ENCODE results near the gene ARF6. TPM values are rescaled to one million over a fixed set of nuclear protein-coding genes. Genes with fewer than 3 reads are reported as not detected.

The ARF6 gene
- total and polyA plus RNA-seq, 9 of the 15 experiments (the other 6 are each of a cell fraction or from before 2014, with no cell fraction given): 15.3 to 35.2 (median 24.9) TPM

- CTCF ChIA-PET (ENCODE audit: low intra/inter-chr PET ratio): no interaction called here
- no peaks in the 10 kb centered on the region for H3K9me1 ChIP-seq (ENCODE audit: control insufficient read depth, insufficient read depth, low read length)
- H4K20me1 ChIP-seq (replicated peaks; ENCODE audit: control insufficient read depth, insufficient read depth, low read length): no peaks in the 10 kb centered on the region
- no peak overlapping the region for H3K4me2 ChIP-seq (ENCODE audit: insufficient read depth, low read length)
- no peak overlapping the region for H3K4me3 ChIP-seq
- FAIRE-seq (no peak), DNase-seq (ENCODE audit: extremely low read depth in 1 of 4, low spot score in 3 of 4) (no peak), ATAC-seq (no peak)
- TF ChIP-seq ZNF354B (CRISPR knock-in tag; IDR thresholded peaks at IDR 0.05) (no peak), POLR3A (IDR thresholded peaks at IDR 0.05; ENCODE audit: borderline replicate concordance, extremely low read depth, insufficient read depth, insufficient read length) (no peak)
- no peaks in the 10 kb centered on the region for H3K27me3 ChIP-seq (ENCODE audit: control insufficient read depth in 2 of 2, insufficient read depth in 2 of 2, low read length in 2 of 2)
- peaks cover 0 to 4% of the 10 kb centered on the region in 2 experiments; a peak in 1 of 5 replicates for H3K4me1 ChIP-seq (replicated peaks in 1 of 2; ENCODE audit: control insufficient read depth in 2 of 2, insufficient read depth in 2 of 2, low read length in 2 of 2)
- H3K27ac ChIP-seq (ENCODE audit: extremely low read depth, low read depth, low read length): no peak overlapping the region
- no peak overlapping the region for H2AFZ ChIP-seq (ENCODE audit: low read depth, low read length)
- in situ Hi-C loops (cut with MboI): no loop called here
- BruUV-seq (replicated peaks): no TSS peak
- POLR2A ChIA-PET: interaction anchor here (0.6 kb wide), 1 partner anchor 10 kb away, joined by 6 read pairs; no protein-coding TSS in a partner anchor
- no peaks in the 10 kb centered on the region for H3K36me3 ChIP-seq (ENCODE audit: control insufficient read depth, insufficient read depth, low read length)
- intact Hi-C loops (cut with micrococcal nuclease): no loop called here
- WGBS (ENCODE audit: insufficient coverage, low coverage, missing lambda C conversion rate): 87% methylated on average over 4 of the region's 5 CpGs
- 0 out of 2 replicates have a peak, but pooled peaks cover 2% of the 10 kb centered on the region for H3K9me3 ChIP-seq (replicated peaks; ENCODE audit: control insufficient read depth, insufficient read depth, low read depth, low read length)
- H3K79me2 ChIP-seq (ENCODE audit: control insufficient read depth, insufficient read depth, low read length): no peaks in the 10 kb centered on the region
- H3K9ac ChIP-seq (ENCODE audit: insufficient read depth in 1 of 2, low read depth in 2 of 2, low read length in 2 of 2): no peak overlapping the region
Observed at GRCh38 chr14:49933704-49934103, 40.8 kb downstream of the ARF6 start.

DNA sequence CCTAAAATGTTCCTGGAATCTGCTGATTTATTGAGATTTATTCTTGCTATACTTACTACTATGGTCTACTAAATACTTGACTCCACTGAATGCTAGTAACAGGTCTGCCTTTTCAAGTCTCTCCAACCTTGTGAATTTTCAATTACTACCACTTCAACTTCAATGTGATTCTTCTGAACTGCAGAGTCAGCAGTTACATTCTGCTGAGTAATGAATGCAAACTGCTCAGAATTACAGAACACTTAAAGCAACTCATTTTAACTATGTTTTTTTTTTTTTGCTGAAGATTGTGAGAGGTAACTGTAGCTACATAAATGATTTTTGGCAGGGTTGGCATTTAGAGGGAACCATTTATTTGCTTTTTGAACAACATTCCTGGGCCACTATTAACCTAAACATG is 41.8 kb downstream of the ARF6 start:
- FAIRE-seq: peak; percentile 71
- intact Hi-C loops (cut with micrococcal nuclease): no loop called here
- TF ChIP-seq ZFP36 (IDR thresholded peaks at IDR 0.05; ENCODE audit: low read depth, low read length, partially characterized antibody) (no peak), MAFF (IDR thresholded peaks at IDR 0.05; ENCODE audit: low read length) (peak; percentile 99), PRDM10 (IDR thresholded peaks at IDR 0.05; ENCODE audit: partially characterized antibody) (no peak), MBD2 (IDR thresholded peaks at IDR 0.05; ENCODE audit: borderline replicate concordance, low read depth) (no peak), ETV6 (IDR thresholded peaks at IDR 0.05; ENCODE audit: borderline replicate concordance in 1 of 2, low read depth in 2 of 2, low read length in 1 of 2) (no peak), ETV6 (CRISPR knock-in tag; IDR thresholded peaks at IDR 0.05; ENCODE audit: borderline replicate concordance) (no peak), ZNF316 (IDR thresholded peaks at IDR 0.05) (peak; percentile 100)

More for the DNA sequence above, 41.8 kb downstream of the ARF6 start:
- in situ Hi-C loops (cut with MboI): no loop called here
- Histone ChIP-seq H4K20me1 (replicated peaks; ENCODE audit: control insufficient read depth, insufficient read depth, low read length) (no peaks in the 10 kb centered on the region), H3K4me3 (no peak overlapping the region), H3K4me1 (replicated peaks in 1 of 2; ENCODE audit: control insufficient read depth in 2 of 2, insufficient read depth in 2 of 2, low read length in 2 of 2) (peaks cover 0 to 4% of the 10 kb centered on the region in 2 experiments; a peak in 1 of 5 replicates), H3K27me3 (ENCODE audit: control insufficient read depth in 2 of 2, insufficient read depth in 2 of 2, low read length in 2 of 2) (no peaks in the 10 kb centered on the region), H3K27ac (ENCODE audit: extremely low read depth, low read depth, low read length) (peak overlapping the region; percentile 43; the same call in 2 of the 3 replicates), H3K9ac (ENCODE audit: insufficient read depth in 1 of 2, low read depth in 2 of 2, low read length in 2 of 2) (no peak overlapping the region), H3K36me3 (ENCODE audit: control insufficient read depth, insufficient read depth, low read length) (no peaks in the 10 kb centered on the region), H3K4me2 (ENCODE audit: insufficient read depth, low read length) (no peak overlapping the region), H3K79me2 (ENCODE audit: control insufficient read depth, insufficient read depth, low read length) (no peaks in the 10 kb centered on the region), H3K9me1 (ENCODE audit: control insufficient read depth, insufficient read depth, low read length) (no peaks in the 10 kb centered on the region), H2AFZ (ENCODE audit: low read depth, low read length) (peak overlapping the region; percentile 68), H3K9me3 (replicated peaks; ENCODE audit: control insufficient read depth, insufficient read depth, low read depth, low read length) (0 out of 2 replicates have a peak, but pooled peaks cover 2% of the 10 kb centered on the region)
- no peak for ATAC-seq
- ChIA-PET CTCF (ENCODE audit: low intra/inter-chr PET ratio) (no interaction called here), POLR2A (no interaction called here)
- BruUV-seq (replicated peaks): no TSS peak
- no peak for DNase-seq (ENCODE audit: extremely low read depth in 1 of 4, low spot score in 3 of 4)

Data from K562 (cell line).